Neural crest cell (in vitro differentiated cells): ENCODE data around the gene EXD3. TPM values are rescaled to one million over a fixed set of nuclear protein-coding genes. Genes with fewer than 3 reads are reported as not detected.

Experiments
- DNase-seq: peaks from one replicate; pipeline ENCODE4 v3.0.0; 2021; ENCODE audit warnings: low read depth, mixed read lengths, low spot score
- H3K27ac Mint-ChIP-seq: one replicate; pipeline ENCODE4 v1.8.0; 2021; ENCODE audit warnings: mild to moderate bottlenecking, mixed read lengths; ENCODE audit not compliant: unreplicated experiment
- H3K27me3 Mint-ChIP-seq: 2 replicates; pipeline ENCODE4 v1.8.0; 2021; ENCODE audit warnings: low read depth, mild to moderate bottlenecking, mixed read lengths
- H3K36me3 Mint-ChIP-seq: 2 replicates; pipeline ENCODE4 v1.8.0; 2021; ENCODE audit warnings: low read depth, mild to moderate bottlenecking, mixed read lengths
- H3K4me1 Mint-ChIP-seq: 2 replicates; pipeline ENCODE4 v1.8.0; 2021; ENCODE audit warnings: mixed read lengths
- H3K4me3 Mint-ChIP-seq: one replicate; pipeline ENCODE4 v1.8.0; 2021; ENCODE audit warnings: mild to moderate bottlenecking, mixed read lengths
- H3K9me3 Mint-ChIP-seq: 2 replicates; pipeline ENCODE4 v1.8.0; 2021; ENCODE audit warnings: mixed read lengths
- CTCF ChIP-seq: fragments of 200-600 bp; sonication (generic); conservative IDR thresholded peaks from 2 replicates; pipeline ENCODE4 v1.5.0; 2021; ENCODE audit warnings: antibody characterized with exemption, mild to moderate bottlenecking
- total RNA-seq: library from RNA; stranded (reverse); gene quantifications from 2 replicates; pipeline ENCODE4 v1.2.1, GENCODE V29; 2021

Gene EXD3
- total RNA-seq, 1 donor from 2014 or later: 15.1 TPM

GRCh38 chr9:137300567-137301080 is 122.3 kb downstream of the EXD3 start:
- peaks cover 29% of the 10 kb centered on the region for H3K27me3 Mint-ChIP-seq
- TF ChIP-seq CTCF: no peak
- no peaks in the 10 kb centered on the region for H3K9me3 Mint-ChIP-seq
- DNase-seq: no peak
- peak overlapping the region; percentile 97 for H3K4me3 Mint-ChIP-seq
- H3K27ac Mint-ChIP-seq: peak overlapping the region; percentile 29
- H3K36me3 Mint-ChIP-seq: peaks cover 4% of the 10 kb centered on the region
- H3K4me1 Mint-ChIP-seq: peaks cover 52% of the 10 kb centered on the region

- no peak for TF ChIP-seq CTCF
- peak overlapping the region; percentile 50 for H3K27ac Mint-ChIP-seq
- H3K4me3 Mint-ChIP-seq: peak overlapping the region; percentile 97
- H3K27me3 Mint-ChIP-seq: peaks cover 29% of the 10 kb centered on the region
- no peaks in the 10 kb centered on the region for H3K9me3 Mint-ChIP-seq
- no peak for DNase-seq
- peaks cover 47% of the 10 kb centered on the region for H3K4me1 Mint-ChIP-seq
- peaks cover 4% of the 10 kb centered on the region for H3K36me3 Mint-ChIP-seq
Observed at GRCh38 chr9:137299938-137300337, 123.0 kb downstream of the EXD3 start.

- no peak for DNase-seq
- Mint-ChIP-seq H3K27me3 (peaks cover 33% of the 10 kb centered on the region), H3K36me3 (peaks cover 4% of the 10 kb centered on the region), H3K27ac (no peak overlapping the region), H3K9me3 (no peaks in the 10 kb centered on the region), H3K4me3 (peak overlapping the region; percentile 78), H3K4me1 (peaks cover 43% of the 10 kb centered on the region)
- TF ChIP-seq CTCF: no peak
Observed at GRCh38 chr9:137299203-137299565, 123.8 kb downstream of the EXD3 start.

- DNase-seq: no peak
- Mint-ChIP-seq H3K4me1 (peaks cover 40% of the 10 kb centered on the region), H3K27me3 (peaks cover 30% of the 10 kb centered on the region)
Observed at GRCh38 chr9:137298401-137299202, 124.4 kb downstream of the EXD3 start.

GRCh38 chr9:137297966-137298365 is 125.0 kb downstream of the EXD3 start:
- peaks cover 38% of the 10 kb centered on the region for H3K4me1 Mint-ChIP-seq
- no peak for DNase-seq
- H3K36me3 Mint-ChIP-seq: peaks cover 4% of the 10 kb centered on the region
- no peak overlapping the region for H3K27ac Mint-ChIP-seq
- peak overlapping the region; percentile 78 for H3K4me3 Mint-ChIP-seq
- no peak for TF ChIP-seq CTCF
- peaks cover 30% of the 10 kb centered on the region for H3K27me3 Mint-ChIP-seq
- no peaks in the 10 kb centered on the region for H3K9me3 Mint-ChIP-seq

More at GRCh38 chr9:137298401-137299202, 124.4 kb downstream of the EXD3 start:
- Mint-ChIP-seq H3K9me3 (no peaks in the 10 kb centered on the region), H3K4me3 (peak overlapping the region; percentile 78), H3K27ac (no peak overlapping the region), H3K36me3 (peaks cover 4% of the 10 kb centered on the region)
- no peak for TF ChIP-seq CTCF
